Endothelial cell of umbilical vein (primary cell): ENCODE measurements around the gene PASK. TPM values are rescaled to one million over a fixed set of nuclear protein-coding genes. Genes with fewer than 3 reads are reported as not detected.

ENCODE experiments used
- BruUV-seq: library from RNA; stranded (reverse); fragments of 400-500 nt; replicated peaks from 2 replicates; lab custom pipeline; 2021; lab: Mats Ljungman, UMichigan
- CTCF ChIA-PET: fragments of 300-600, 350-600 bp; sonication (Branson Sonifier 250); formaldehyde crosslinking; loops from one replicate; lab custom pipeline; 2021; ENCODE audit warnings: antibody characterized with exemption, inconsistent platforms; lab: Charles Lee
- POLR2A ChIA-PET: fragments of 300-600, 350-600 bp; sonication (Branson Sonifier 250); formaldehyde crosslinking; loops from one replicate; lab custom pipeline; 2021; ENCODE audit warnings: antibody characterized with exemption, inconsistent platforms; lab: Charles Lee
- DNase-seq: peaks from one replicate; pipeline ENCODE4 v3.0.0-alpha.2; 2011; ENCODE audit warnings: low read depth, low spot score
- FAIRE-seq: peaks from 2 replicates; lab custom pipeline; 2011; peaks lifted over from hg19 to GRCh38; lab: Jason Lieb, UNC
- H2AFZ ChIP-seq: 2 replicates; pipeline ENCODE4 v1.6.0; 2012; ENCODE audit warnings: low read depth, low read length, control low read depth, inconsistent platforms
- H3K27ac ChIP-seq: 2 replicates; pipeline ENCODE4 v1.5.1; 2011; ENCODE audit warnings: low read depth, mild to moderate bottlenecking, control low read depth, low read length, moderate library complexity; ENCODE audit not compliant: insufficient read depth
- H3K27me3 ChIP-seq, 2 experiments: 2 replicates each; pipeline versions ENCODE4 v1.6.0 to v1.6.1; 2011; ENCODE audit warnings: low read length in 2 of 2, mixed read lengths in 1 of 2; ENCODE audit not compliant: control insufficient read depth in 2 of 2, insufficient read depth in 2 of 2
- H3K36me3 ChIP-seq, 2 experiments: 2 replicates in 1 of 2; 3 replicates in 1 of 2; pipeline ENCODE4 v1.5.1; 2011; ENCODE audit warnings: low read length in 2 of 2, mild to moderate bottlenecking in 1 of 2, moderate library complexity in 1 of 2; ENCODE audit not compliant: control insufficient read depth in 2 of 2, insufficient read depth in 2 of 2; ENCODE audit errors: extremely low read depth in 1 of 2
- H3K4me1 ChIP-seq: 3 replicates; pipeline ENCODE4 v1.5.1; 2011; ENCODE audit warnings: mild to moderate bottlenecking, low read length; ENCODE audit not compliant: control insufficient read depth, insufficient read depth; ENCODE audit errors: extremely low read depth
- H3K4me2 ChIP-seq: 2 replicates; pipeline ENCODE4 v1.6.1; 2011; ENCODE audit warnings: low read length, control low read depth, mixed read lengths; ENCODE audit not compliant: insufficient read depth
- H3K4me3 ChIP-seq, 3 experiments: fragments of 200-600 bp in 1 of 3; sonication (generic), shearing (Covaris generic) in 1 of 3; replicated peaks in 1 of 3; 2 replicates each; pipeline ENCODE4 v1.5.1; 2011 to 2016; ENCODE audit warnings: control low read depth in 3 of 3, low read length in 3 of 3, mild to moderate bottlenecking in 2 of 3, inconsistent platforms in 1 of 3, low read depth in 1 of 3, moderate library complexity in 1 of 3; ENCODE audit not compliant: insufficient read depth in 1 of 3
- H3K79me2 ChIP-seq: 2 replicates; pipeline ENCODE4 v1.6.0; 2012; ENCODE audit warnings: low read length, inconsistent platforms; ENCODE audit not compliant: control insufficient read depth, insufficient read depth
- H3K9ac ChIP-seq: replicated peaks from 2 replicates; pipeline ENCODE3; 2011; ENCODE audit warnings: low read length, control low read depth; ENCODE audit not compliant: insufficient read depth; ENCODE audit errors: extremely low read depth
- H3K9me1 ChIP-seq: replicated peaks from 3 replicates; pipeline ENCODE4 v1.6.0; 2011; ENCODE audit warnings: mild to moderate bottlenecking, low read length; ENCODE audit not compliant: control insufficient read depth, insufficient read depth; ENCODE audit errors: extremely low read depth
- H3K9me3 ChIP-seq: replicated peaks from 2 replicates; pipeline ENCODE4 v1.5.1; 2012; ENCODE audit warnings: low read length, inconsistent platforms; ENCODE audit not compliant: control insufficient read depth, insufficient read depth
- H4K20me1 ChIP-seq: replicated peaks from 2 replicates; pipeline ENCODE3; 2011; ENCODE audit warnings: mild to moderate bottlenecking, low read length; ENCODE audit not compliant: control insufficient read depth, insufficient read depth; ENCODE audit errors: extremely low read depth
- CTCF ChIP-seq, 2 donors: IDR thresholded peaks; 1 replicate in 1 of 2; 2 replicates in 1 of 2; pipeline ENCODE4 v1.5.1; 2011; ENCODE audit warnings: low read length in 2 of 2, mild to moderate bottlenecking in 2 of 2, moderate library complexity in 2 of 2, control low read depth in 1 of 2, inconsistent platforms in 1 of 2, low read depth in 1 of 2; ENCODE audit not compliant: insufficient read depth in 1 of 2; ENCODE audit errors: extremely low read depth in 1 of 2
- EZH2 ChIP-seq: IDR thresholded peaks from 2 replicates; pipeline ENCODE4 v1.6.1; 2012; ENCODE audit warnings: borderline replicate concordance, low read depth, mild to moderate bottlenecking, moderate library complexity, low read length, inconsistent platforms; ENCODE audit not compliant: severe bottlenecking
- FOS ChIP-seq: IDR thresholded peaks from 2 replicates; pipeline ENCODE4 v1.6.1; 2011; ENCODE audit warnings: mild to moderate bottlenecking, low read length, moderate library complexity, borderline replicate concordance; ENCODE audit not compliant: insufficient read depth
- GATA2 ChIP-seq: IDR thresholded peaks from 2 replicates; pipeline ENCODE4 v1.7.0; 2011; ENCODE audit warnings: low read depth, mild to moderate bottlenecking, moderate library complexity, mixed read lengths, low read length; ENCODE audit not compliant: insufficient read length, insufficient read depth
- JUN ChIP-seq: IDR thresholded peaks from 2 replicates; pipeline ENCODE4 v1.6.1; 2011; ENCODE audit warnings: borderline replicate concordance, low read depth; ENCODE audit not compliant: insufficient read length, insufficient read depth
- MAX ChIP-seq: IDR thresholded peaks from 2 replicates; pipeline ENCODE4 v1.6.1; 2011; ENCODE audit not compliant: insufficient read depth, insufficient read length
- MYC ChIP-seq: IDR thresholded peaks from one replicate; pipeline ENCODE4 v1.6.1; 2011; ENCODE audit warnings: mild to moderate bottlenecking, low read depth, low read length
- POLR2A ChIP-seq: IDR thresholded peaks from 2 replicates; pipeline ENCODE4 v1.6.1; 2012; ENCODE audit warnings: low read depth, mild to moderate bottlenecking, control low read depth, low read length
- POLR2AphosphoS5 ChIP-seq: IDR thresholded peaks from 2 replicates; pipeline ENCODE4 v1.6.1; 2012; ENCODE audit warnings: low read depth, mild to moderate bottlenecking, control low read depth, low read length, moderate library complexity; ENCODE audit not compliant: insufficient read depth
- dilution Hi-C: fragments of 300-500 bp; cut with MboI; formaldehyde crosslinking; loops from one replicate; pipeline ENCODE4 v1.15.0; 2019; ENCODE audit warnings: low sequenced_read_pairs; ENCODE audit not compliant: extremely low pct_ligation_motif_present
- intact Hi-C: fragments of 100-400 bp; cut with micrococcal nuclease; formaldehyde crosslinking; loops from one replicate; pipeline ENCODE4 v1.10.0; 2022
- polyA plus RNA-seq, 4 experiments: library from polyadenylated mRNA; depleted of rRNA in 3 of 4; stranded (reverse) in 3 of 4; unstranded in 1 of 4; fragments of >200 nt; gene quantifications; 2 replicates each; pipeline versions ENCODE4 v1.2.1 to v1.2.3, GENCODE V29; 2011 to 2012; ENCODE audit warnings: missing spikeins in 1 of 4
- total RNA-seq: library from RNA; stranded (reverse); gene quantifications from 2 replicates; pipeline ENCODE4 v1.2.3, GENCODE V29; 2021

Gene PASK
- total and polyA plus RNA-seq, 2 donors (not counting 3 experiments of a cell fraction or from before 2014, with no cell fraction given) = 5.7 to 17.3 TPM

- Histone ChIP-seq H3K9me1 (no peaks in the 10 kb centered on the region), H3K4me2 (no peak overlapping the region), H3K79me2 (peaks cover 9% of the 10 kb centered on the region), H4K20me1 (no peaks in the 10 kb centered on the region), H3K9ac (no peak overlapping the region), H3K36me3 (peaks cover 9% of the 10 kb centered on the region in 2 experiments), H2AFZ (no peak overlapping the region), H3K27ac (no peak overlapping the region), H3K9me3 (no peaks in the 10 kb centered on the region), H3K27me3 (no peaks in the 10 kb centered on the region), H3K4me3 (no peak overlapping the region), H3K4me1 (no peaks in the 10 kb centered on the region)
- intact Hi-C loops (no loop called here), dilution Hi-C loops (no loop called here)
- TF ChIP-seq GATA2 (no peak), CTCF (IDR thresholded peaks at IDR 0.05; ENCODE audit: extremely low read depth in 1 of 2, insufficient read depth in 1 of 2, low read depth in 1 of 2, low read length in 2 of 2) (no peak), JUN (no peak), MAX (no peak), FOS (no peak), MYC (no peak), POLR2AphosphoS5 (no peak), POLR2A (no peak), EZH2 (no peak)
- ChIA-PET CTCF (interaction anchor here (0.6 kb wide), 1 partner anchor 78 kb away, joined by 3 read pairs; no protein-coding TSS in a partner anchor), POLR2A (no interaction called here)
- DNase-seq (no peak), FAIRE-seq (no peak)
- BruUV-seq = no TSS peak
Measured at GRCh38 chr2:241094924-241095420, 54.3 kb downstream of the PASK start.
